Lower lobe of right lung (tissue), 2 donors: ENCODE measurements around the gene GATA5. TPM values are rescaled to one million over a fixed set of nuclear protein-coding genes. Genes with fewer than 3 reads are reported as not detected.

Experiments
- ATAC-seq, 2 donors: fragments of 200-7000 bp; cut with Tn5 transposase; one replicate each; pipeline ENCODE4 v1.9.1; 2020 to 2022; ENCODE audit warnings: mild to moderate bottlenecking in 2 of 2, moderate library complexity in 2 of 2
- DNase-seq: peaks from one replicate; pipeline ENCODE4 v3.0.0-alpha.2; 2020
- H3K27ac ChIP-seq: fragments of 200-600 bp; one replicate; pipeline ENCODE4 v1.8.0; 2022
- H3K27me3 ChIP-seq: fragments of 200-600 bp; one replicate; pipeline ENCODE4 v1.8.0; 2022; ENCODE audit warnings: low read depth
- H3K36me3 ChIP-seq: fragments of 200-600 bp; one replicate; pipeline ENCODE4 v1.8.0; 2022; ENCODE audit warnings: mild to moderate bottlenecking
- H3K4me1 ChIP-seq: fragments of 200-600 bp; one replicate; pipeline ENCODE4 v1.8.0; 2022
- H3K4me3 ChIP-seq: fragments of 200-600 bp; one replicate; pipeline ENCODE4 v1.8.0; 2022; ENCODE audit warnings: mild to moderate bottlenecking
- H3K9me3 ChIP-seq: fragments of 200-600 bp; one replicate; pipeline ENCODE4 v1.8.0; 2022
- CTCF ChIP-seq: fragments of 200-600 bp; IDR thresholded peaks from one replicate; pipeline ENCODE4 v1.8.0; 2022; ENCODE audit warnings: antibody characterized with exemption, mild to moderate bottlenecking
- intact Hi-C: fragments of 100-400 bp; cut with DNase I; formaldehyde crosslinking; loops from one replicate; pipeline ENCODE4 v1.11.0; 2022
- total RNA-seq: library from RNA; stranded (reverse); fragmentation: NEBNext Ultra II Directional; extraction: Animal tissue kit (Norgen Biotek cat#: 25700); gene quantifications from one replicate; pipeline ENCODE4 v1.2.1, GENCODE V29; 2021
- donor health status: DM: no; HTN: yes; CAD: no; lungs with severe emphysema.

The GATA5 gene
- total RNA-seq, 1 donor from 2014 or later, result 1.8 TPM

- H3K27me3 ChIP-seq, result peaks cover 3% of the 10 kb centered on the region
- no peaks in the 10 kb centered on the region for H3K4me1 ChIP-seq
- H3K27ac ChIP-seq, result no peak overlapping the region
- intact Hi-C loops, result no loop called here
- no peaks in the 10 kb centered on the region for H3K36me3 ChIP-seq
- TF ChIP-seq CTCF, result no peak
- no peaks in the 10 kb centered on the region for H3K9me3 ChIP-seq
- no peak for DNase-seq
- no peak overlapping the region for H3K4me3 ChIP-seq
- ATAC-seq, result no peak
Observed at GRCh38 chr20:62420846-62421715, 54.7 kb downstream of the GATA5 start.

GRCh38 chr20:62419759-62420158 lies 56.0 kb downstream of the GATA5 start:
- intact Hi-C loops, result no loop called here
- Histone ChIP-seq H3K27ac (no peak overlapping the region), H3K27me3 (peaks cover 3% of the 10 kb centered on the region), H3K36me3 (no peaks in the 10 kb centered on the region), H3K4me3 (no peak overlapping the region), H3K4me1 (no peaks in the 10 kb centered on the region), H3K9me3 (no peaks in the 10 kb centered on the region)
- DNase-seq (no peak), ATAC-seq (no peak)
- TF ChIP-seq CTCF, result no peak

- TF ChIP-seq CTCF, result no peak
- H3K4me3 ChIP-seq, result no peak overlapping the region
- no peaks in the 10 kb centered on the region for H3K4me1 ChIP-seq
- no peaks in the 10 kb centered on the region for H3K9me3 ChIP-seq
- peaks cover 3% of the 10 kb centered on the region for H3K27me3 ChIP-seq
- DNase-seq (no peak), ATAC-seq (no peak)
- H3K27ac ChIP-seq, result no peak overlapping the region
- H3K36me3 ChIP-seq, result no peaks in the 10 kb centered on the region
- intact Hi-C loops, result no loop called here
Observed at GRCh38 chr20:62418709-62419487, 56.9 kb downstream of the GATA5 start.

GRCh38 chr20:62417981-62418708 lies 57.6 kb downstream of the GATA5 start:
- ATAC-seq, result no peak
- no peak overlapping the region for H3K27ac ChIP-seq

More at GRCh38 chr20:62417981-62418708, 57.6 kb downstream of the GATA5 start:
- TF ChIP-seq CTCF, result no peak
- H3K36me3 ChIP-seq, result no peaks in the 10 kb centered on the region
- intact Hi-C loops, result no loop called here
- no peaks in the 10 kb centered on the region for H3K4me1 ChIP-seq
- no peak for DNase-seq
- peaks cover 3% of the 10 kb centered on the region for H3K27me3 ChIP-seq
- H3K4me3 ChIP-seq, result no peak overlapping the region
- no peaks in the 10 kb centered on the region for H3K9me3 ChIP-seq
